ENCODE results near the gene COA1.

The COA1 gene

GRCh38 chr7:43590862-43591557 is 138.3 kb downstream of the COA1 start:
- DNase-seq (ENCODE audit: low spot score): no peak

GRCh38 chr7:43589728-43590127 is 139.6 kb downstream of the COA1 start:
- DNase-seq (ENCODE audit: low spot score): no peak

All from kidney capillary endothelial cell (primary cell).